HG03521 (cell line): ENCODE data around the gene SLC24A3.

Experiments
- ATAC-seq: cut with Tn5 transposase; IDR thresholded peaks from one replicate; pipeline ENCODE4 v1.9.1; 2021; ENCODE audit warnings: mild to moderate bottlenecking, moderate library complexity; ENCODE audit not compliant: unreplicated experiment

The SLC24A3 gene

GRCh38 chr20:19568128-19568527 lies 355.7 kb downstream of the SLC24A3 start:
- no peak for ATAC-seq

DNA sequence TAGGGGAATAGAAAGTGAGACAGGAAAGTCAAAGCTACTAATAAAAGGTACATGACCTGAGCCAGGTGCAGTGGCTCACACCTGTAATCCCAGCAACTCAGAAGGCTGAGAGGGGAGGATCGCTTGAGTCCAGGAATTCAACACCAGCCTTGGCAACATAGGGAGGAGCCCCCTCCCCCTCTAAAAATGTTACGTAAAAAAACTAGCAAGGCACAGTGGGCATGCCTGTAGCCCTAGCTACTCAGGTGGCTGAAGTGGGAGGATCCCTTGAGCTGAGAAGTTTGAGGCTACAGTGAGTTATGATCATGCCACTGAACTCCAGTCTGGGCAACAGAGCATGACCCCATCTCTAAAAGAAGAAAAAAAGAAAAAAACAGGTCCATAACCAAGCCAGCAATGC lies 359.6 kb downstream of the SLC24A3 start:
- ATAC-seq: no peak

GRCh38 chr20:19577692-19578091 lies 365.2 kb downstream of the SLC24A3 start:
- no peak for ATAC-seq

GRCh38 chr20:19582782-19583181 lies 370.3 kb downstream of the SLC24A3 start:
- no peak for ATAC-seq

DNA sequence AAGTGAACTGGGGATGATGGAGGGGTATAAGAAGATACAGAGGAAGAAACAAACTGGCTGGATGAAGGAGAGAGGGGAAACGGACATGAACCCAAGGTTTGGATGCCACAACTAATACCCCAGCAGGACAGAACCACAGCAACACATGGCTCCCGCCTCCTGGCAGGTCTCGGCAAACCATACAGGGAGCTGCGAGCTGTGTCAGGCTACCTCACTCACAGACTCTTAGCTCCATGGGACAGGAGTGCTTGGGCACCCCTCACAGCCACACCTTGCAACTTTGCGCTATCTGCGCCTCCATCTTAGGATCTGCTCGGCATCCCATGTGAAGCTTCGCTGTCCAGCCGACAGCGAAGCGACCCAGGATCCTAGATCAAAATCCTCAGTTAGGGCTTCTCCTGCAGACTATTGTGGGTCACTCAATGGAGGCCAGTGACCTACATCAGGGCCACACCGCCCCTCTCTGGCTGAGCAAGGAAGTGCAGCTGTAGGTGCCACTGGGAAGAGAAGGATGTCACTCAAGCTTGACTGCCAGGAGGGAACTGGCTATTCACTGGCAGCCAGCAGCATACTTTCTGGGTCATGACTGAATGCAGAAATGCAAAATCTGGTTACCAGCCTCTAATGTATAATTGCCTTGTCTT lies 371.2 kb downstream of the SLC24A3 start:
- no peak for ATAC-seq

- ATAC-seq: no peak
Measured at GRCh38 chr20:19588241-19588640, 375.8 kb downstream of the SLC24A3 start.

DNA sequence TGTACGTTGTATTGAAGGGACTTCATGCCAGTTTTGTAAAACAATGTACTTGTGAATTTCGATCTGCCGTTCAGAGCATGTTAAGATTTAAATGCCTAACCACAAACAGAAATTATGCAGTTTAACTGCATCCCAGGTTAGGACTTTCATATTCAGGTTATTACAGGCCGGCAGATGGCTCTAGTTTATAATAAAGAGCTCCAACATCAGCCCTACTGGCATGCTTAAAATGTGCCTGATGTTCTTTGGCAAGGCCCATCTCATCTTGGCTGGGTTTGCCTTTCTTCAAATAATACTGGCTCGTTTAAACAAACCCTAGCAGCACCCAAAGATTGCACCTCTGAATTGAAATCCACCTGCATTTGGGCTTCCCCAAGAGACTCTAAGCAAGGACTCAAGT lies 376.3 kb downstream of the SLC24A3 start:
- no peak for ATAC-seq

DNA sequence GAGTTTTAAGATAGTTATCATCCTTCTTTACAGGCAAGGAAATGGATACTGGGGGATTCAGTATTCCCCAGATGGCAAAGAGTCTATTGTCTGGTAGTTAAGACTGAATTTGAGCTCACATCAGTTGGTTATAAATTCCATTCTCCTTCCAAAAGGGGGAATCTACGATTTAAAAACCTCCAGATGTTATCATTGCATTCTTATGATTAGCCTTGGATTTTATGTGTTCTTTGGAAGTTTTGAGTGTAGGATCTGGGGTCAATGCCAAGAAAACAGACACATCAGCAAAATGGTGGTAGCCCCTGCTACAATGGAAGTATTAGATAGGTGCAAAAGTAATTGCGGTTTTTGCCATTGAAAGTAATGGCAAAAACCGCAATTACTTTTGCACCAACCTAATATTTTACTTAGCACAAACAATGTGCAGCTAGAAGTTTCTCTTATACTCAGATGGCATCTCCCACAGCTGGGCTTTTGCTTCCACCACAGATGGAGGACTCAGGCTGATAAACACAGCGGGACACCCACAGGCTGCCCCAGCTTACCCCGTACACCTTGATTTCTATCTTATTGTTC lies 377.4 kb downstream of the SLC24A3 start:
- ATAC-seq: no peak

DNA sequence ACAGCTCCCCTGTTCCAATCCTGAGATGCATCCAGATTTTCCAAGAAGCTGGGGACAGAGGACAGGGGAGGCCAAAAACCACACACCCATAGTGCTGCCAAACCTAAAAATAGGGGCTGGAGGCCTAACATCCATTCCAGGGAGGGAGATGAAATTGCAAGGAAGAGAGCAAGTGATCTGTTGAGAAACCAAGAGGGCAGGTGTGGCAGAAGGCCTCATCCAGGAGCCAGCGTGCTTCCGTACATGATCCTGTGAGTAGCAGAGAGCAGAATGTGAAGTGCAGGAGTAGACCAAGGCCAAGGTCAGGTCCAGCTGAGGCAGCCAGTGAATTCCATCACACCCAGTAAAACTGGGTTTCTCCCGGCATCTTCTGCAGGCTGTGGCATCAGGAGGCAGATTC lies 377.9 kb downstream of the SLC24A3 start:
- no peak for ATAC-seq

DNA sequence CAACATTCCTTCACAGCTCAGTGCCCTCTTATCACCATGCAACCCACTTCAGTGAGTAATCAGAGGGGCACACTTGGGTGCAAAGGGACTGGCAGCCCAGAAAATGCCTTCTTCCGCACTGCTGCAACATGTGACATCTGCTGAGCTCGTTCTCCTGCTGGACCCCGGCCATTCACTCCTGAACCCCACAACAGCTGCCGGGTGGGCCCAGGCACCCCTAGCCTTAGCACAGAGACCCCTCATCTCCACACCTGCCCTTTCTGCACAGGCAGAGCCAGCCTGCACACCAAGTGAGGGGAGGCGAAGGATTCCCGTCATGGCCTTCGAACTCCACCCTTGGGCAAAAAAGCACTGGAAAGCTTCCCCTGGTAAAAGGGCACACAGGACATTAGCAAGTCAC lies 381.3 kb downstream of the SLC24A3 start:
- no peak for ATAC-seq

- no peak for ATAC-seq
Measured at GRCh38 chr20:19594896-19595295, 382.5 kb downstream of the SLC24A3 start.

DNA sequence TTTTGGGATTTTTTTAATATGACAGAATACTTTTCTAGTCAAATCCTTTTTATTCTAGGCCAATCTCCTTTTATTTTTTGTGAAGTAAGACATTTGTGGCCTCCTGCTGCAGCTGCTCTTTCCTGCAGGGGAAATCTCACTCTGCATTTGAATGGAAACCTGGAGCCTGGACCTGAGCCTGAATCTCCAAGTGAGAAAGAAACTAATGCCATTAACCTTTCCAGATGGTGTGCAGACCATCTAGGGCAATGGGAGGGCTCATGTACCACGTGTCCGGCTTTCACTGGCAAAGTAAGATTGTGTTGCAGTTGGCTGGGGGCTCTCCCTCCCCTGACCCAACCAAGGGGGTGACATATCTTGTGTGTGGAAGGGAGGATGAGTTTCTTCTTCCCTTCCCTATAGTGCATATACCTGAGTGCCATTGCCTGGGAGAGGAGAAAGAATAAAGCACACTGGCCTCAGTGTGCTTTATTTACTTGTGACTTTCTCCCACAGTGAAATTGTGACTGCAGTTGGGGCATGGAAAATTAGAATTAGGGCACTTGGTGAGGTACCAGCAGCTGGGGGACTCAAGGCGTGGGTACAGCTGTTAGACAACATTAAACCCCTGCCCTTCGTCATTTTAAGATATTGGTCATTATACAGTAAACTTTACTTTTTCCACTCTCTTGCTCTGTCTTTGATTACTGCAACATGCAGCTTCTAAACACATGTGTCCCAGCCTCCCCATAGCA lies 385.8 kb downstream of the SLC24A3 start:
- ATAC-seq: no peak

DNA sequence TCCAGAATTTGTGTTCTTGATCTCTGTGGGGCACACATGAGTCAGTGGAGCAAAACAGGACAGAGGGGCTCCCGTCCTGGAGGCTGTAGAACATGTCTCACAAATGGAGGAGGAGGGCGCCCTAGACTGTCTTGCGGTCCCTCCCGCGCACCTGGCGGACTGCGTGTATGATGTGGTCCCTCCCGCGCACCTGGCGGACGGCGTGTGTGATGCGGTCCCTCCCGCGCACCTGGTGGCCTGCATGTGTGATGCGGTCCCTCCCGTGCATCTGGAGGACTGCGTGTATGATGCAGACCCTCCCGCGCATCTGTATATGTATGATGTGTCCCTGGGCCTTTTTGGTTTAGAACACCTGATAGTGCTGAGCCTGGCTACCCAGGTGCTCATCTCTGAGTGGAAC lies 386.8 kb downstream of the SLC24A3 start:
- no peak for ATAC-seq

- ATAC-seq: no peak
Measured at GRCh38 chr20:19600042-19600441, 387.6 kb downstream of the SLC24A3 start.

GRCh38 chr20:19601126-19601810 lies 388.8 kb downstream of the SLC24A3 start:
- ATAC-seq: no peak

DNA sequence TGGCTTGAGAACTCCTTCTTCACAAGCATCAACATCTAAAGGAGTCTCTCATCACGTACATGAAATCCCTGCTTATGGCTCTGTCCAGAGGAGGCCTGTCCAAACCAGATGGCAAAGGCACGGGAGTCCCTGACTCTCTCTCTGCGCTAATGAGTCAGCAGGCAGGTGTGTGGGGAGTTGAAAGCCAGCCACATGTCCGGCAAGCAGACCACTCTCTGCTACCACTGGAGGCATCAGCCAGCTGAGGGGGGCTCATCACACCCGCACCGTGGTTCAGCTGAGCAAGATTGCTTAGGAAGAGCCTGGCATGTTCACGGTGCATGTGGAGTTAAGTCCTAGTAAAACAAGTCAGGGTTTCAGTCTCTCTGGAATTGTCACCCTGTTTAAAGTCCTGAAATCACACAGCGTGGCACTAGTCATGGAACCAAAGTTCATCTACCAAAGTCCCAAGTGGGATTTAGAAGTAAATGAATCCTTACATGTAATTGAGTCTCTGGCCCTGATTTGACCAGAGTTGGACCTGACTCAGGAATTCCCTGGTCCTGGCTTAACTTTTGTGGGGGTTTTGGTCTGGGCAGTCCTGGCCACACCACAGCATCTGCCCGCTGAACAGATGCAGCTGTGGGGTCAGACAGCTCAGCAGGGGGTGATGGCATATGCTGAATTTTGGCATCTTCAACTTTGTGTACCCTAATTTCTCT lies 390.4 kb downstream of the SLC24A3 start:
- ATAC-seq: no peak

DNA sequence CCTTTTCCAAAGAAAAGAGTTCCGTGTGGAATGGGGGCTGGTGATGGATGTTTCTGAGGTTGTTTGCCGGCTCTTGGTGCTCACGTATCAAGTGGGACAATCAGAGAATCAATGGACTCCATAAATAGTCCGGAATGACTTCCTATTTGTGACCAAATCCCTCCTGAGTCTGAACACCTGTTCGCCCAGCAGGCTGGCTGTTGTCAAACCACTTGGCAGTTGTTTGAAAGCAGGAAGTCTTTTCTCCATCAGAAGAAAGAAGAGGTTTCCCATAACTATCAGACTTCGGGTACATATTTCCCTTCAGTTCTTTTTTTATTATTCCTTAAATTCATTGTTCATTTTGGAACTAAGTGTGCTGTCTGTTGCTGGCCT lies 390.9 kb downstream of the SLC24A3 start:
- ATAC-seq: no peak

GRCh38 chr20:19605786-19606485 lies 393.5 kb downstream of the SLC24A3 start:
- no peak for ATAC-seq

DNA sequence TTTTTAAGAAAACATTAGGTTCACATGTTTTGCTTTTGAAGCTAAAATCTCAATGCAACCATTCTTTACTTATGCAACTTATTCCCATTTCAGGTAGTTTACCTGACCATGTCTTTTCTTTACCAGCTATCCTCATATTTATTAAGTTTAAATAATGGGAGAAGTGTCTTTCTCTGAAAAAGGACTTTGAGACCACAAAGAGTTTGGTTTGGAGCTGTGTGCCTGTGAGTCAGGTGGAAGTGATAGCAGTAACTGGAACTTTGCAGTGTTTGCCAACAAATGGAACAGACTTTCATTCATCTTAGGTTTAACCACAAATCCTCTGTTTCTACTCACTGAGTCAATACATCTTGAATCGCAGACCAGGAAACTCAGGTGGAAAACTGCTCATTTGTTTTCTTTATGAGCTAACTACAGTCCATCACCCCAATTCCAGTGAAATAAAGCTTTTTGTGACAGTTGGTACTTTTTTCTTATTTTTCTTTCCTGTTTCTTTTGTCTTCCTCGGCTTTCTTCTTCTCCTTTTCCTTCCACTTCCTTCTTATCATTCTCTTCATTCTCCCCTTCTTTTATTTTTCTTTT lies 397.3 kb downstream of the SLC24A3 start:
- no peak for ATAC-seq

DNA sequence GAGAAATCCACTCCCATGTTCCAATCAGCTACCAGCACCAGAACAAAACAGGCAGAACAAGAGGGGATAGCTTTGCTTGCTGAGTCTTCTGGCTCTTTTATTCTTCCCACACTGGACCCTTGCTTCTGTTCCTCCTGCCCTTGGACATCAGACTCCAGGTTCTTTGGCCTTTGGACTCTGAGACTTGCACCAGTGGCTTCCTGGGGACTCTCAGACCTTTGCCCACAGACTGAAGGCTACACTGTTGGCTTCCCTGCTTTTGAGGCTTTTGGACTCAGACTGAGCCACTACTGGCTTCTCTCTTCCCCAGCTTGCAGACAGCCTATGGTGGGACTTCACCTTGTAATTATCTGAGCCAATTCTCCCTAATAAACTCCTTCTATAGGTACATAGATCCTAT lies 403.2 kb downstream of the SLC24A3 start:
- no peak for ATAC-seq
